Fibroblast of skin of abdomen (primary cell): ENCODE measurements around the gene PACS2.
A peak's percentile ranks its signal among the peaks of the same experiment; 100 is the strongest.
"Not testable (repeated sequence)": the region's sequence is repeated elsewhere in the genome, so short reads cannot be mapped to it uniquely, and the experiment has no call there.

ENCODE experiments used
- DNase-seq: peaks from one replicate; pipeline ENCODE4 v3.0.0-alpha.2; 2013

Gene PACS2

GRCh38 chr14:105351410-105351809 lies 36.9 kb downstream of the PACS2 start:
- no peak for DNase-seq

- DNase-seq = peak; percentile 73
Measured at GRCh38 chr14:105351920-105352851, 37.6 kb downstream of the PACS2 start.

DNA sequence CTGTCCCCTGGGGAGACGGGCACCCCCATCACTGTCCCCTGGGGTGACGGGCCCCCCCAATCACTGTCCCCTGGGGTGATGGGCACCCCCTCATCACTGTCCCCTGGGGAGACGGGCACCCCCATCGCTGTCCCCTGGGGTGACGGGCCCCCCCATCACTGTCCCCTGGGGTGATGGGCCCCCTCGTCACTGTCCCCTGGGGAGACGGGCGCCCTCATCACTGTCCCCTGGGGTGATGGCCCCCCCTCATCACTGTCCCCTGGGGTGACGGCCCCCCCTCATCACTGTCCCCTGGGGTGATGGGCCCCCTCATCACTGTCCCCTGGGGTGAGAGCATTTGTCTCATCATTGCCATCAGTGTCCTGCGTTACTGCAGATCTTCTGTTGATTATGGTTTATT lies 38.6 kb downstream of the PACS2 start:
- no peak for DNase-seq

- no peak for DNase-seq
Measured at GRCh38 chr14:105354541-105354940, 40.0 kb downstream of the PACS2 start.

GRCh38 chr14:105355049-105355575 lies 40.6 kb downstream of the PACS2 start:
- DNase-seq = no peak

GRCh38 chr14:105355850-105356604 lies 41.5 kb downstream of the PACS2 start:
- no peak for DNase-seq

DNA sequence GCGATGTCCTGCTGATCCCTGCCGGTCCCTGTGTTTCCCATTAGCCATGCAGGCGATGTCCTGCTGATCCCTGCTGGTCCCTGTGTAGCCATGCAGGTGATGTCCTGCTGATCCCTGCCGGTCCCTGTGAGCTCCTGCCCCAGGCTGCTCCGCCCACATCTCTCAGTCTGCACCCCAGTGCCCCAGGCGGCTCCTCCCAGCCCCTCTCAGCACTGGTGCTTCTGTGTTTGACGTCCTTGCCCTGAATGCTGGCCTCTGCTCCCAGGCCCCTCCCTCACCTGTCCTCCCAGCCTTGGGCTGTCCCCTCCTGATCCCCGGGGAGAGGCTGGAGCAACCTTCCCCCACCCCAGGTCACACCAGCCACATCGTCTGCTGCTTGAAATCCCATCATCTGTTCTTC lies 42.4 kb downstream of the PACS2 start:
- no peak for DNase-seq

GRCh38 chr14:105357626-105358025 lies 43.1 kb downstream of the PACS2 start:
- no peak for DNase-seq

- DNase-seq = no peak
Measured at GRCh38 chr14:105358140-105358846, 43.7 kb downstream of the PACS2 start.

GRCh38 chr14:105358943-105359342 lies 44.4 kb downstream of the PACS2 start:
- DNase-seq = no peak

DNA sequence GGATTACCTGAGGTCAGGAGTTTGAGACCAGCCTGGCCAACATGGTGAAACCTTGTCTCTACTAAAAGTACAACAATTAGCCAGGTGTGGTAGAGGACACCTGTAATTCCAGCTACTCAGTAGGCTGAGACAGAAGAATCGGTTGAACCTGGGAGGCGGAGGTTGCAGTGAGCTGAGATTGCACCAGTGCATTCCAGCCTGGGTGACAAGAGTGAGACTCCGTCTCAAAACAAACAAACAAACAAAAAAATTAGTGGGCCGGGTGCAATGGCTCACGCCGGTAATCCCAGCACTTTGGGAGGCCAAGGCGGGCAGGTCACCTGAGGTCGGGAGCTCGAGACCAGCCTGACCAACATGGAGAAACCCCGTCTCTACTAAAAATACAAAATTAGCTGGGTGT lies 46.9 kb downstream of the PACS2 start:
- not testable (repeated sequence) for DNase-seq

- DNase-seq = peak; percentile 66
Measured at GRCh38 chr14:105363847-105364708, 49.5 kb downstream of the PACS2 start.

DNA sequence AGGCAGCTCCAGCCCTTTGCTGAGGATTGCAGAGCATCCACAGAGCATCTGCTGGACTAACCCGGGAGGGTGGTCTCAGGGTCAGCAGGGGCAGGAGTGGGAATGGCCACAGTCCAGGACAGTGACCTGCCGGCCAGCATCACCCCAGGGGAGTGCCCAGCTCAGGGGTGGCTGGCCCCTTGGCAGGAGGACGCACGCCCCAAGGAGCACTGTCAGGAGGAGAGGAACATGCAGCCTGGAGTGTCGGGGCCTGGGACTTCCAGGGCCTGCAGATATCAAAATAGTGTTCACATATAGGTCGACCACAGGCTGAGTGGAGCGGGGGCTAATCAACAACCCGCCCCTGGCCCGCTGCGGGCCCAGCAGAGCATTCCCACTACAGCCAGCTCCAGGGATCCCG lies 50.6 kb downstream of the PACS2 start:
- no peak for DNase-seq

DNA sequence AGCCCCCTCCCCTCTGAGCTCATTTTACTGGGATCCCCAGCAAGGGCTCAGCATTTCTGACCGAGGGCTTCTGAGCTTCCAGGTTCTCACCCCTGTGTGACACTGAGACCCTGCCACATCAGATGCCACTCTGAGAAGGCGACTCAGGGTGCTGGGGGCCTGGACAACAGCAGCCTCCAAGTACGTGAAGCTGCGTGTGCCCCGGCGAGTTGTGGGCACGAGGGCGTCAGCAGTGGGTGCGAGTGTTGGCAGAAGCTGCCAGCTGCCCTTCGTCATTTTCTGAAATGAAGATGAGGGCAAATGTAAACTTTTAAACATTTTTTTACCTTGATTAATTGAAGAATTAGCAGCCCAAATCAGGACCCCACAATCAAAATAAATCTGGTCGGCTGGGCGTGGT lies 51.1 kb downstream of the PACS2 start:
- DNase-seq = no peak

GRCh38 chr14:105366386-105367074 lies 52.0 kb downstream of the PACS2 start:
- no peak for DNase-seq

- no peak for DNase-seq
Measured at GRCh38 chr14:105367116-105368031, 52.8 kb downstream of the PACS2 start.

- no peak for DNase-seq
Measured at GRCh38 chr14:105368032-105368417, 53.5 kb downstream of the PACS2 start.

DNA sequence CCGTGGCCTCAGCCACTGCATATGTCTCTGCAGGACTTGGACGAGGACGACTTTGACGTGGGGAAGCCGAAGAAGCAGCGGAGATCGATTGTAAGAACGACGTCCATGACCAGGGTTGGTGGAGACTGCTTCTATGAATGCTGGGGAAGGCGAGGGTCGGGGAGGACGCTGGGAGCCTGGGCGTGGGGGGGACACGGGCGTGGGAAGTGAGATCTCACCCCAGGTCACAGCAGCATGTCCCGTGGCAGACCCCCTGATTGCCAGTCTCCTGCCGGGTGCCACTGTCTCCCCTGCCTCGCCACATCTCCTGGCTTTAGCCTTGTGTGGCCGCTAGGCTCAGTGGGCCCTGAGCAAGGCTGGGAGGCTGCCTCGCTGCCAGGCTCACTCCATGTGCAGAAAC lies 53.9 kb downstream of the PACS2 start:
- no peak for DNase-seq

GRCh38 chr14:105368910-105369652 lies 54.5 kb downstream of the PACS2 start:
- DNase-seq = no peak
